ENCODE results near the gene PTDSS2.

DNA sequence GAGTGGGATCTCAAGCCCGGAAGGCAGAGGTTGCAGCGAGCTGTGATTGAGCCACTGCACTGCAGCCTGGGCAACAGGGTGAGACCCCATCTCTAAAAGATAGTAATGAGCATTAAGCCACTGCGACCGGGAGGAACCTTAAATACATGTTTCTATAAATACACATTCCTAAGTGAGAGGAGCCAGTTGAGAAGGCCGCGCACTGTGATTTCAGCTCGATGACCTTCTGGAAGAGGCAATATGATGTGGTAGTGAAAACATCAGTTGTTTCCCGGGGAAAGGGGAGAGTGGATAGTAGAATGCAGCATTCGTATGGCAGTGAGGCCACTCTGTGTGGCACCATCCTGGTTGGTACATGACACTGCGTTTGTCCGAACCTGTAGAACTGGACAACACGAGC lies 18.0 kb downstream of the PTDSS2 start:
- TF ChIP-seq CTCF (IDR thresholded peaks at IDR 0.05; ENCODE audit: low read depth, low read length, missing input control) (no peak), TAF1 (conservative IDR thresholded peaks at IDR 0.05) (no peak), JUND (IDR thresholded peaks at IDR 0.05) (no peak), SP1 (IDR thresholded peaks at IDR 0.05) (no peak), GABPA (IDR thresholded peaks at IDR 0.05 in 1 of 2, conservative IDR thresholded peaks at IDR 0.05 in 1 of 2) (no peak), MAX (IDR thresholded peaks at IDR 0.05) (no peak)
